Neural cell (in vitro differentiated cells): Measurements from ENCODE around the gene CEMIP. TPM values are rescaled to one million over a fixed set of nuclear protein-coding genes. Genes with fewer than 3 reads are reported as not detected.

Experiments used
- H2AFZ ChIP-seq: fragments of 200-600, 300-800 bp; sonication (generic), shearing (Covaris generic); 2 replicates; pipeline ENCODE4 v1.6.0; 2014; ENCODE audit warnings: low read depth, mild to moderate bottlenecking, antibody characterized with exemption, low read length, moderate library complexity
- H3F3A ChIP-seq: fragments of 200-600 bp; shearing (Covaris generic); 2 replicates; pipeline ENCODE4 v1.6.1; 2016; ENCODE audit warnings: mild to moderate bottlenecking, moderate library complexity, mixed read lengths, antibody characterized with exemption, low read length; ENCODE audit not compliant: insufficient read depth, poor library complexity, severe bottlenecking
- H3K27ac ChIP-seq: fragments of 200-600, 300-800 bp; sonication (generic), shearing (Covaris generic); 2 replicates; pipeline ENCODE4 v1.5.1; 2014; ENCODE audit warnings: mild to moderate bottlenecking, low read length, moderate library complexity
- H3K27me3 ChIP-seq: fragments of 300-800, 200-600 bp; sonication (generic), shearing (Covaris generic); 2 replicates; pipeline ENCODE4 v1.6.0; 2014; ENCODE audit warnings: mild to moderate bottlenecking, low read depth, low read length, moderate library complexity; ENCODE audit not compliant: insufficient read depth
- H3K36me3 ChIP-seq: fragments of 300-800, 200-600 bp; sonication (generic), shearing (Covaris generic); 2 replicates; pipeline ENCODE4 v1.5.1; 2014; ENCODE audit warnings: mild to moderate bottlenecking, antibody characterized with exemption, low read length, moderate library complexity; ENCODE audit not compliant: insufficient read depth
- H3K4me2 ChIP-seq: fragments of 300-800, 200-600 bp; sonication (generic), shearing (Covaris generic); 2 replicates; pipeline ENCODE4 v1.6.0; 2014; ENCODE audit warnings: mild to moderate bottlenecking, low read length
- H3K4me3 ChIP-seq: fragments of 300-800, 200-600 bp; sonication (generic), shearing (Covaris generic); 2 replicates; pipeline ENCODE4 v1.5.1; 2014; ENCODE audit warnings: mild to moderate bottlenecking, low read length, moderate library complexity
- H3K79me2 ChIP-seq: fragments of 200-600 bp; shearing (Covaris generic); replicated peaks from 2 replicates; pipeline ENCODE4 v1.6.0; 2014; ENCODE audit warnings: mild to moderate bottlenecking, low read length, moderate library complexity; ENCODE audit not compliant: insufficient read depth
- H3K9ac ChIP-seq: fragments of 300-800, 200-600 bp; sonication (generic), shearing (Covaris generic); 2 replicates; pipeline ENCODE4 v1.6.1; 2016; ENCODE audit warnings: mild to moderate bottlenecking, low read length, mixed read lengths
- H3K9me2 ChIP-seq: fragments of 200-600 bp; shearing (Covaris generic); 2 replicates; pipeline ENCODE4 v1.6.1; 2016; ENCODE audit warnings: mild to moderate bottlenecking, low read length, mixed read lengths; ENCODE audit not compliant: insufficient read depth
- H3K9me3 ChIP-seq: fragments of 200-600, 300-800 bp; sonication (generic), shearing (Covaris generic); 2 replicates; pipeline ENCODE4 v1.6.1; 2016; ENCODE audit warnings: mild to moderate bottlenecking, mixed run types, low read length, moderate library complexity, mixed read lengths
- H4K20me1 ChIP-seq: fragments of 200-600 bp; shearing (Covaris generic); 2 replicates; pipeline ENCODE4 v1.6.1; 2016; ENCODE audit warnings: mild to moderate bottlenecking, mixed run types; ENCODE audit not compliant: insufficient read depth
- CTCF ChIP-seq: fragments of 450-650 bp; IDR thresholded peaks from 2 replicates; pipeline ENCODE4 v1.5.1; 2014; ENCODE audit warnings: antibody characterized with exemption, mild to moderate bottlenecking, moderate library complexity; ENCODE audit not compliant: poor library complexity, severe bottlenecking
- EP300 ChIP-seq: fragments of 450-650 bp; conservative IDR thresholded peaks from 2 replicates; pipeline ENCODE4 v1.6.1; 2014; ENCODE audit warnings: antibody characterized with exemption, mild to moderate bottlenecking, moderate library complexity; ENCODE audit not compliant: poor library complexity, severe bottlenecking
- EZH2 ChIP-seq: fragments of 200-600, 300-800 bp; shearing (Covaris generic), sonication (generic); IDR thresholded peaks from 2 replicates; pipeline ENCODE4 v1.6.1; 2014; ENCODE audit warnings: antibody characterized with exemption, low read length, borderline replicate concordance, mild to moderate bottlenecking; ENCODE audit not compliant: insufficient read depth, poor library complexity, severe bottlenecking
- MXI1 ChIP-seq: fragments of 450-650 bp; conservative IDR thresholded peaks from 2 replicates; pipeline ENCODE4 v1.6.1; 2014; ENCODE audit warnings: antibody characterized with exemption, mild to moderate bottlenecking; ENCODE audit not compliant: poor library complexity, severe bottlenecking
- POLR2AphosphoS5 ChIP-seq: IDR thresholded peaks from 2 replicates; pipeline ENCODE4 v1.6.1; 2012
- RAD21 ChIP-seq: fragments of 450-650 bp; conservative IDR thresholded peaks from 2 replicates; pipeline ENCODE4 v1.6.1; 2014; ENCODE audit warnings: antibody characterized with exemption, mild to moderate bottlenecking, moderate library complexity
- REST ChIP-seq: IDR thresholded peaks from 2 replicates; pipeline ENCODE4 v1.6.1; 2012; ENCODE audit warnings: borderline replicate concordance
- SMC3 ChIP-seq: fragments of 450-650 bp; conservative IDR thresholded peaks from 2 replicates; pipeline ENCODE4 v1.6.1; 2014; ENCODE audit warnings: antibody characterized with exemption, mild to moderate bottlenecking, moderate library complexity; ENCODE audit not compliant: poor library complexity
- TAF1 ChIP-seq: IDR thresholded peaks from 2 replicates; pipeline ENCODE4 v1.6.1; 2012; ENCODE audit warnings: low read depth
- polyA plus RNA-seq: library from polyadenylated mRNA; depleted of rRNA; stranded (reverse); fragments of >200 nt; gene quantifications from 2 replicates; pipeline ENCODE4 v1.2.3, GENCODE V29; 2014

The CEMIP gene
- polyA plus RNA-seq, 1 donor from 2014 or later: 0.04 TPM

GRCh38 chr15:80967451-80967850 is 188.3 kb downstream of the CEMIP start:
- no peaks in the 10 kb centered on the region for H3K27me3 ChIP-seq
- no peak overlapping the region for H3K4me3 ChIP-seq
- no peak for TF ChIP-seq TAF1
- no peak for TF ChIP-seq EZH2
- TF ChIP-seq RAD21: no peak
- TF ChIP-seq SMC3: no peak
- no peak for TF ChIP-seq REST
- TF ChIP-seq CTCF: no peak
- no peak for TF ChIP-seq MXI1
- TF ChIP-seq EP300: no peak
- no peak for TF ChIP-seq POLR2AphosphoS5
- H3K27ac ChIP-seq: no peak overlapping the region
- no peak overlapping the region for H2AFZ ChIP-seq
- no peaks in the 10 kb centered on the region for H4K20me1 ChIP-seq
- H3K9me2 ChIP-seq: no peaks in the 10 kb centered on the region
- no peaks in the 10 kb centered on the region for H3K79me2 ChIP-seq
- no peak overlapping the region for H3K4me2 ChIP-seq
- no peaks in the 10 kb centered on the region for H3F3A ChIP-seq
- H3K9me3 ChIP-seq: no peaks in the 10 kb centered on the region
- no peaks in the 10 kb centered on the region for H3K36me3 ChIP-seq
- H3K9ac ChIP-seq: no peak overlapping the region

DNA sequence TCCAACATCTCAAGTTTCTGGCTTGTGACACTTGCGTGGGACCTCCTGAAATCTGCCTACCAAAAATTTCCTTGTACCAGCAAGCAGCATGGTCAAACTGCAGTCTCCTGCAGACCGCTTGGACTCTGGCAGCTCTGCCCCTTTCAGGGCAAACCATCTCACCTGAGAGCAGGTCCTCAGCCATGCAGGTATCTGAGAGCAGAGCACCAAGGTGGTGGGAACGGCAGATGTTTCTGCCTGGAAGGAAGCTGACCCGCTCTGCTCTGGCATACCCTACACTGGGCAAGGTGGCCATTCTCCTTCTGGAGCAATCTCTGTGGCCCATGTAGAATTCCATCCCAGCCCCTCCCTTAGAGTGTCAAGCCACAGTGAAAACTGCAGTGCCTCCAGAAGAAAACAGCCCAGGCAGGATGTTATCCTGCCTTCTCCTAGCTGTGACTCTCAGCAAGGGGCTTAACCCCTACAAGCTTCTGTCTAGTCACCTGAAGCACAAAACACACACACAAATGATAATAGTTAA is 188.9 kb downstream of the CEMIP start:
- Histone ChIP-seq H3K9me2 (no peaks in the 10 kb centered on the region), H3K9ac (no peak overlapping the region), H3K27ac (no peak overlapping the region), H3K79me2 (no peaks in the 10 kb centered on the region), H3K27me3 (no peaks in the 10 kb centered on the region), H2AFZ (no peak overlapping the region), H4K20me1 (no peaks in the 10 kb centered on the region), H3K4me2 (no peak overlapping the region), H3F3A (no peaks in the 10 kb centered on the region), H3K9me3 (no peaks in the 10 kb centered on the region), H3K36me3 (no peaks in the 10 kb centered on the region), H3K4me3 (no peak overlapping the region)
- TF ChIP-seq POLR2AphosphoS5: no peak
- no peak for TF ChIP-seq EP300
- TF ChIP-seq SMC3: no peak
- TF ChIP-seq CTCF: no peak
- no peak for TF ChIP-seq EZH2
- no peak for TF ChIP-seq RAD21
- TF ChIP-seq TAF1: no peak
- no peak for TF ChIP-seq REST
- no peak for TF ChIP-seq MXI1
